OCI-LY1 (cell line): ENCODE measurements around the gene GLIPR1L2.
"Not testable (repeated sequence)": the region's sequence is repeated elsewhere in the genome, so short reads cannot be mapped to it uniquely, and the experiment has no call there.

Experiments used
- H2AFZ ChIP-seq: fragments of 200-600 bp; sonication (generic), shearing (Covaris generic); 2 replicates; pipeline ENCODE4 v1.6.0; 2014; ENCODE audit warnings: antibody characterized with exemption, mild to moderate bottlenecking, low read length
- H3F3A ChIP-seq: fragments of 200-600 bp; sonication (generic), shearing (Covaris generic); 2 replicates; pipeline ENCODE4 v1.6.0; 2014; ENCODE audit warnings: mild to moderate bottlenecking, antibody characterized with exemption, low read length, moderate library complexity; ENCODE audit not compliant: insufficient read depth
- H3K27ac ChIP-seq: fragments of 200-600 bp; sonication (generic); 2 replicates; pipeline ENCODE4 v1.5.1; 2014; ENCODE audit warnings: low read length, mixed run types, mild to moderate bottlenecking, low read depth; ENCODE audit not compliant: poor library complexity, severe bottlenecking
- H3K27me3 ChIP-seq: fragments of 200-600 bp; sonication (generic); 2 replicates; pipeline ENCODE4 v1.6.0; 2014; ENCODE audit warnings: antibody characterized with exemption, mild to moderate bottlenecking, low read length, moderate library complexity; ENCODE audit not compliant: insufficient read depth
- H3K36me3 ChIP-seq: fragments of 200-600 bp; sonication (generic); 2 replicates; pipeline ENCODE4 v1.6.1; 2014; ENCODE audit warnings: mild to moderate bottlenecking, antibody characterized with exemption, low read length, moderate library complexity, mixed read lengths; ENCODE audit not compliant: insufficient read depth
- H3K4me1 ChIP-seq: fragments of 200-600 bp; sonication (generic); 2 replicates; pipeline ENCODE4 v1.5.1; 2014; ENCODE audit warnings: mild to moderate bottlenecking, low read length, moderate library complexity; ENCODE audit not compliant: insufficient read depth, severe bottlenecking
- H3K4me2 ChIP-seq: fragments of 200-600 bp; sonication (generic), shearing (Covaris generic); 2 replicates; pipeline ENCODE4 v1.6.1; 2014; ENCODE audit warnings: low read length
- H3K4me3 ChIP-seq: fragments of 200-600 bp; sonication (generic); 2 replicates; pipeline ENCODE4 v1.5.1; 2014; ENCODE audit warnings: low read length, low read depth, mild to moderate bottlenecking, mixed read lengths; ENCODE audit not compliant: poor library complexity, severe bottlenecking
- H3K79me2 ChIP-seq: fragments of 200-600 bp; shearing (Covaris generic); 2 replicates; pipeline ENCODE4 v1.6.1; 2016; ENCODE audit warnings: mixed run types, low read length, mixed read lengths; ENCODE audit not compliant: insufficient read depth
- H3K9ac ChIP-seq: fragments of 200-600 bp; sonication (generic), shearing (Covaris generic); 2 replicates; pipeline ENCODE4 v1.6.1; 2014; ENCODE audit warnings: mild to moderate bottlenecking, low read length, mixed read lengths
- H3K9me2 ChIP-seq: fragments of 200-600 bp; sonication (generic), shearing (Covaris generic); 2 replicates; pipeline ENCODE4 v1.6.1; 2014; ENCODE audit warnings: low read depth, mild to moderate bottlenecking, low read length, mixed read lengths
- H3K9me3 ChIP-seq: fragments of 200-600 bp; shearing (Covaris generic); 2 replicates; pipeline ENCODE4 v1.6.1; 2014; ENCODE audit warnings: low read length, mixed read lengths
- H4K20me1 ChIP-seq: fragments of 200-600 bp; sonication (generic), shearing (Covaris generic); 2 replicates; pipeline ENCODE4 v1.6.0; 2016; ENCODE audit warnings: mild to moderate bottlenecking, low read length; ENCODE audit not compliant: insufficient read depth
- EZH2 ChIP-seq: fragments of 200-600 bp; sonication (generic), shearing (Covaris generic); IDR thresholded peaks from 2 replicates; pipeline ENCODE4 v1.8.0; 2017; ENCODE audit warnings: borderline replicate concordance, mixed run types, mild to moderate bottlenecking, antibody characterized with exemption, low read length, moderate library complexity, mixed read lengths
- TF ChIP-seq, protein P1 (sequence below): fragments of 200-600 bp; sonication (generic), shearing (Covaris generic); IDR thresholded peaks from 2 replicates; pipeline ENCODE4 v1.5.1; 2017; ENCODE audit warnings: mild to moderate bottlenecking, antibody characterized with exemption, low read length, moderate library complexity, mixed read lengths

Gene GLIPR1L2

GRCh38 chr12:75438059-75438754 lies 47.3 kb downstream of the GLIPR1L2 start:
- no peak overlapping the region for H3K4me2 ChIP-seq
- no peak overlapping the region for H2AFZ ChIP-seq
- no peak overlapping the region for H3K27ac ChIP-seq

DNA sequence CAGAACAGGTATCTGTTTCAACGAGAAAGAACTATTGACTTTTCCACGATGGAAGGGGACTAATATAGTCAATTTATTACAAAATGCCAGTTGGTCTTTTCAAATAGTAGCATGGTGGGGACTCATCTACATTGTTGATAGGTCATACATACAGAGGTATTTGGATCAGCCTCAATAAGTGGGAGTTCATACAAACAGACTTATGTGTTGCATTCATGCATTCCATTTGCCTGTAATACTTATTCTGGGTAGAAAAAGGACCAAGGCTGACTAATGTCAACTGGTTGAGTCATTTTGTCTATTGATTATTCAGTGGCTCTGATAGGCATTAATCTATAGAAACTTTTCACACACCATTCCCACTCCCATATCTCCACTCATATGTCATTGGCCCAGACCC lies 48.2 kb downstream of the GLIPR1L2 start:
- Histone ChIP-seq H3K9ac (no peak overlapping the region), H3K27ac (no peak overlapping the region), H3K4me2 (no peak overlapping the region), H3K9me2 (no peaks in the 10 kb centered on the region), H2AFZ (no peak overlapping the region), H3K4me3 (no peak overlapping the region), H3F3A (no peaks in the 10 kb centered on the region), H4K20me1 (no peaks in the 10 kb centered on the region), H3K79me2 (no peaks in the 10 kb centered on the region), H3K4me1 (no peaks in the 10 kb centered on the region), H3K36me3 (no peaks in the 10 kb centered on the region), H3K27me3 (no peaks in the 10 kb centered on the region), H3K9me3 (no peaks in the 10 kb centered on the region)
- TF ChIP-seq EZH2: no peak
- TF ChIP-seq, protein P1, sequence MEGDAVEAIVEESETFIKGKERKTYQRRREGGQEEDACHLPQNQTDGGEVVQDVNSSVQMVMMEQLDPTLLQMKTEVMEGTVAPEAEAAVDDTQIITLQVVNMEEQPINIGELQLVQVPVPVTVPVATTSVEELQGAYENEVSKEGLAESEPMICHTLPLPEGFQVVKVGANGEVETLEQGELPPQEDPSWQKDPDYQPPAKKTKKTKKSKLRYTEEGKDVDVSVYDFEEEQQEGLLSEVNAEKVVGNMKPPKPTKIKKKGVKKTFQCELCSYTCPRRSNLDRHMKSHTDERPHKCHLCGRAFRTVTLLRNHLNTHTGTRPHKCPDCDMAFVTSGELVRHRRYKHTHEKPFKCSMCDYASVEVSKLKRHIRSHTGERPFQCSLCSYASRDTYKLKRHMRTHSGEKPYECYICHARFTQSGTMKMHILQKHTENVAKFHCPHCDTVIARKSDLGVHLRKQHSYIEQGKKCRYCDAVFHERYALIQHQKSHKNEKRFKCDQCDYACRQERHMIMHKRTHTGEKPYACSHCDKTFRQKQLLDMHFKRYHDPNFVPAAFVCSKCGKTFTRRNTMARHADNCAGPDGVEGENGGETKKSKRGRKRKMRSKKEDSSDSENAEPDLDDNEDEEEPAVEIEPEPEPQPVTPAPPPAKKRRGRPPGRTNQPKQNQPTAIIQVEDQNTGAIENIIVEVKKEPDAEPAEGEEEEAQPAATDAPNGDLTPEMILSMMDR: no peak

More at GRCh38 chr12:75438059-75438754, 47.3 kb downstream of the GLIPR1L2 start:
- H3F3A ChIP-seq: no peaks in the 10 kb centered on the region
- no peaks in the 10 kb centered on the region for H3K79me2 ChIP-seq
- H3K9ac ChIP-seq: no peak overlapping the region
- no peak overlapping the region for H3K4me3 ChIP-seq
- H3K27me3 ChIP-seq: no peaks in the 10 kb centered on the region
- no peaks in the 10 kb centered on the region for H3K36me3 ChIP-seq
- no peaks in the 10 kb centered on the region for H3K9me2 ChIP-seq
- no peaks in the 10 kb centered on the region for H3K9me3 ChIP-seq
- no peaks in the 10 kb centered on the region for H3K4me1 ChIP-seq
- no peaks in the 10 kb centered on the region for H4K20me1 ChIP-seq
- TF ChIP-seq, protein P1: no peak
- no peak for TF ChIP-seq EZH2

DNA sequence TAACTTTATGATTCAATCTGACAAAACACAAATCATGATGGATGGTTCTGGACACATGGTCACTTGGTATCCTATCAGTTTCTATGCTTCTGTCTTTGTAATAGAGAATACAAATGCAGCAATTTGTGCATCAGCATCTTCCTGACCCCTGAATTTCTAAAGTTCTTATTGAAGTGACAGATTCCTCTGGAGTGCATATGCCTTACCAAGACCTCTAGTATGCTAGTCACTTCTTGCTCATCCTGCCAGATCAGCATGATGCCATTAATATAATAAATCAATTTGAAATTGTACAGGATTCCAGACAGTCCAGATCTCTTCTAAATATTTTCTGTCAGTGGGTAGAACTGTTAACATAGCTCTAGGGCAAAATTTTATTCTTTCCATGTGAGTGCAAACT lies 49.0 kb downstream of the GLIPR1L2 start:
- Histone ChIP-seq H2AFZ (no peak overlapping the region), H3K4me3 (no peak overlapping the region), H3K36me3 (no peaks in the 10 kb centered on the region), H3K27ac (no peak overlapping the region), H3F3A (no peaks in the 10 kb centered on the region), H3K4me2 (no peak overlapping the region), H3K9me3 (no peaks in the 10 kb centered on the region), H3K9ac (no peak overlapping the region), H3K27me3 (no peaks in the 10 kb centered on the region), H3K4me1 (no peaks in the 10 kb centered on the region), H3K9me2 (no peaks in the 10 kb centered on the region), H4K20me1 (no peaks in the 10 kb centered on the region), H3K79me2 (no peaks in the 10 kb centered on the region)
- TF ChIP-seq EZH2: no peak
- TF ChIP-seq, protein P1: no peak

DNA sequence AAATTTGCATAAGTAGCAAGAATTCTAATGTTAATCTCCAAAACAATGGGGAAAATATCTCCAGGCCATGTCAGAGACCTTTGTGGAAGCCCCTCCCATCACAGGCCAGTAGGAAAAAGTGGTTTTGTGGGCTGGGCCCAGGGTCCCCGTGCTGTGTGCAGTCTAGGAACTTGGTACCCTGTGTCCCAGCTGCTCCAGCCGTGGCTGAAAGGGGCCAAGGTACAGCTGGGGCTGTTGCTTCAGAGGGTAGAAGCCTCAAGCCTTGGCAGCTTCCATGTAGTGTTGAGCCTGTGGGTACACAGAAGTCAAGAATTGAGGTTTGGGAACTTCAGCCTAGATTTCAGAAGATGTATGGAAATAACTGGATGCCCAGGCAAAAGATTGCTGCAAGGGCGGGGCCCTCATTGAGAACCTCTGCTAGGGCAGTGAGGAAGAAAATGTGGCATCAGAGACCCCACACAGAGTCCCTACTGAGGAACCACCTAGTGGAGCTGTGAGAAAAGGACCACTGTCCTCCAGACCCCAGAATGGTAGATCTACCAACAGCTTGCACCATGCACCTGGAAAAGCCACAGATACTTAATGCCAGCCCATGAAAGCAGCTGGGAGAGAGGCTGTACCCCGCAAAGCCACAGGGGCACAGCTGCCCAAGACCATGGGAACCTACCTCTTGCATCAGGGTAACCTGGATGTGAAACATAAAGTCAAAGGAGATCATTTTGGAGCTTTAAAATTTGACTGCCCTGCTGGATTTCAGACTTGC lies 51.0 kb downstream of the GLIPR1L2 start:
- not testable (repeated sequence) for H2AFZ ChIP-seq, H3K27ac ChIP-seq, H3K27me3 ChIP-seq, H3K36me3 ChIP-seq, H3K4me2 ChIP-seq, H3K4me1 ChIP-seq, H3F3A ChIP-seq, H3K9me2 ChIP-seq, H3K9ac ChIP-seq, H3K9me3 ChIP-seq, H3K79me2 ChIP-seq, H4K20me1 ChIP-seq, H3K4me3 ChIP-seq

DNA sequence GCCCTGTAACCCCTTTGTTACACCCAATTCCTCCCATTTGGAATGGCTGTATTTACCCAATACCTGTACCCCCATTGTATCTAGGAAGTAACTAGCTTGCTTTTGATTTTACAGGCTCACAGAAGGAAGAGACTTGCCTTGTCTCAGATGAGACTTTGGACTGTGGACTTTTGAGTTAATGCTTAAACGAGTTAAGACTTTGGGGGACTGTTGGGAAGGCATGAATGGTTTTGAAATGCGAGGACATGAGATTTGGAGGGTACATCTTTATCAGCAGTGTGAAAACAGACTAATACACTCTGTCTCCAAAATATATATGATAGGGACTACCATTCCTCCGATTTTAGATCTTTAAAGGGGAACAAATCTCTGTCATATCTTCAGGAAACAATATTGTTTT lies 51.6 kb downstream of the GLIPR1L2 start:
- H3K9me3 ChIP-seq, H3K4me1 ChIP-seq, H3K4me2 ChIP-seq: not testable (repeated sequence)

More for the DNA sequence above, 51.6 kb downstream of the GLIPR1L2 start:
- H3K27me3 ChIP-seq, H3K36me3 ChIP-seq, H3K9me2 ChIP-seq, H4K20me1 ChIP-seq, H3K79me2 ChIP-seq, H2AFZ ChIP-seq, H3K9ac ChIP-seq, H3K27ac ChIP-seq, H3F3A ChIP-seq, H3K4me3 ChIP-seq: not testable (repeated sequence)
